GM21825 (cell line): Measurements from ENCODE around the gene ACVR1B.
"Not testable (repeated sequence)": the region's sequence is repeated elsewhere in the genome, so short reads cannot be mapped to it uniquely, and the experiment has no call there.

Source experiments
- ATAC-seq: cut with Tn5 transposase; IDR thresholded peaks from one replicate; pipeline ENCODE4 v1.9.1; 2021; ENCODE audit warnings: mild to moderate bottlenecking, moderate library complexity; ENCODE audit not compliant: unreplicated experiment

The ACVR1B gene

DNA sequence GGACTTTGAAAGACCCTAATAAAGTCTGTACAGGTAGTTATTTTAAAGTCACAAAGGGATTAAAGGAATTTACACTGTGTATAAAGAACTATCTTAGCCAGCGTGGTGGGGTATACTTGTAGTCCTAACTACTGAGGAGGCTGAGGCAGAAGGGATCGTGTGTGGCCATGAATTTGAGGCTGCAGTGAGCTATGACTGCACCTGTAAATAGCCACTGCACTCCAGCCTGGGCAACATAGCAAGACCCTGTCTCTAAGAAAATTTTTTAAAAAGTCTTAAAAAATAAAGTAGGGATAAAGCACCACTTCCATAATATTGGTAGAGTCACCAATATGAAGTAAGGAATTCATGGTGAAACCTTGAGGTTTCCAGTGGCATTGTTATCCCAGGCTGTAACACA, 18.1 kb downstream of the ACVR1B start:
- no peak for ATAC-seq

GRCh38 chr12:51970904-51971646, 19.6 kb downstream of the ACVR1B start:
- peak; percentile 88 for ATAC-seq

DNA sequence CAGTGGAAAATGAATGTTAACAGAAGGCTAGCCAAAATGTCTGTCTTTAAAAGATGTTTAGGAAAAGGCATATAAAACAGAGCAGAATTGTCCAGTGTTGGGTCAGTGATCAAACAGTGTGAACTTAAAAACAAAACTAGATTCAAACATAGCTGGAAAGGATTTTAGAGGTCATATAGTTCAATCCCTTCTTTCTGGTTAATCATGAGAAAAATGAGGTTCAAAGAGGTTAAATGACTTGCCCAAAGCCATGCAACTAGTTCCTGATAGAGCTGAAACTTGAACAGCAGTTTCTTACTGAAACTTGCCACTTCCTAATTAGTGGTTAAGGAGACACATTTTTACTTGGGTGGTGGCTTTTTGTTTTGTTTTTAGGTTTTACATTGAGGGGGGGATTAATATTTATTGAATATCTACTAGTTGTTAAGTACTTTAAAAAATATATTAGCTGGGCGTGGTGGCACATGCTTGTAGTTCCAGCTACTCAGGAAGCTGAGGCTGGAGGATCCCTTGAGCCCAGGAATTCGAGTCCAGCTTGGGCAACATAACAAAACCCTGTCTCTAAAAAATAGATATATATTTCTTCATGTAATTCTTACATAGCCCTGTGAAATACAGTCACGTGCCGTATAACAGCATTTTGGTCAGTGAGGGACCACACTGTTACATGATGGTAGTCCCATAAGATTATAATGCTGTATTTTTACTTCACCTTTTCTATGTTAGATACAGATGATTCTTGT, 20.4 kb downstream of the ACVR1B start:
- no peak for ATAC-seq

GRCh38 chr12:51972422-51972812, 20.9 kb downstream of the ACVR1B start:
- no peak for ATAC-seq

GRCh38 chr12:51972849-51973273, 21.4 kb downstream of the ACVR1B start:
- no peak for ATAC-seq

- no peak for ATAC-seq
Measured at GRCh38 chr12:51973560-51973959, 22.1 kb downstream of the ACVR1B start.

- no peak for ATAC-seq
Measured at GRCh38 chr12:51974646-51975045, 23.1 kb downstream of the ACVR1B start.

GRCh38 chr12:51975196-51975595, 23.7 kb downstream of the ACVR1B start:
- ATAC-seq = no peak

GRCh38 chr12:51976376-51977160, 25.1 kb downstream of the ACVR1B start:
- no peak for ATAC-seq

GRCh38 chr12:51977320-51977753, 25.8 kb downstream of the ACVR1B start:
- no peak for ATAC-seq

DNA sequence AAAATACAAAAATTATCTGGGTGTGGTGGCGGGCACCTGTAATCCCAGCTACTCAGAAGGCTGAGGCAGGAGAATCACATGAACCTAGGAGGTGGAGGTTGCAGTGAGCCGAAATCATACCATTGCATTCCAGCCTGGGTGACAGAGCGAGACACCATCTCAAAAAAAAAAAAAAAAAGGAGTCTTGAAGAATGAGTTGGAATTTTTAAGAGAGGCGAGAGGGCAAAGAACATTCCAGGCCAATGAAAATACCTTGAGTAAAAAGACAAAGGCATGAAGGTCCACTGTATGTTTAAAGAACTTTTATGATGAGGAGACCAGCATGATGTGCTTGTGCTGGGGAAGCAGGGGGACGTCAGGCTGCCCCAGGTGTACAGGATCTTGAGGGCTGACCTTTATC, 27.8 kb downstream of the ACVR1B start:
- not testable (repeated sequence) for ATAC-seq

DNA sequence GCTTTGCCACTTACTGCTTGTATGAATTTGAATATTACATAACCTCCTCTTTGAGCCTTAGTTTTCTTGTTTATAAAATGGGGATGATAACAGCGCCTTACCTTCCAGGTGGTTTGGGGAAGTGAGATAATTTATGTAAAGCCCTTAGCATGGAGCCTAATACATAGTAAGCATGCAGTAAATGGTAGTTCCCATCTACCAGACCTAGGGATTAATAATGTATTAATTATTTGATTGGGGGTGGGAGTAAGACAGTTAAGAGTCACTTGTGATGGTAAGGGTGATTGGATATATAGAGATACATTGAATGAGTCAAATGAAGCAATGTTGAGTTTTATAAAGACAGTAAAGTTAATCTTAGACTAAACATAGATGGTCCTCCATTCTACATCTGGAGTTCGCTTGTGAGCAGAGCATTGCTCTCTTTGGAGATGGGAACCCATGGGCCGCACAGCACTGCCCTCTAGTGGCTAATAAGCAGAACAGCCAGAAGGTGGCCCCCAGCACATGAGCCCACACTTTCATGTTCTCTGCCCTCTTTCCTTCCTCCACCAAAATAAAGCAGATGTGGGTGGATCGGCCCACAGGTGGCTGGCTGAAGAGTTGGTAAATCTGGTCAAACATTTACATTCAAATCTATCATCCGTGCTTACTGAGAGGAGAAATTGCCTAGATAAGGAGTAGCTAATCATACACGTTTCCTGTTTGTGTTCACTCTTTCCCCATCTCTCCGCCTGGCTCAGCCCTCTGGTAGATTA, 28.7 kb downstream of the ACVR1B start:
- ATAC-seq = peak; percentile 73

DNA sequence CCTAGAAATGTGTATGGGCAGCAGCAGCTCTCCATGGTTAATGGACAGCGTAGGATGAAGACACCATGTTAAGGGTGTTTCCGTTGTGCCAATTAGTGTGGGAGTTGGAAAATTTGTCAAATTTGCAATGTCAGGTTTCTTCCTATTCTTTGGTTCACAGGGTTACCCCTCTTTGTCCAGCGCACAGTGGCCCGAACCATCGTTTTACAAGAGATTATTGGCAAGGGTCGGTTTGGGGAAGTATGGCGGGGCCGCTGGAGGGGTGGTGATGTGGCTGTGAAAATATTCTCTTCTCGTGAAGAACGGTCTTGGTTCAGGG, 29.3 kb downstream of the ACVR1B start:
- no peak for ATAC-seq

- ATAC-seq = no peak
Measured at GRCh38 chr12:51984657-51985056, 33.2 kb downstream of the ACVR1B start.

DNA sequence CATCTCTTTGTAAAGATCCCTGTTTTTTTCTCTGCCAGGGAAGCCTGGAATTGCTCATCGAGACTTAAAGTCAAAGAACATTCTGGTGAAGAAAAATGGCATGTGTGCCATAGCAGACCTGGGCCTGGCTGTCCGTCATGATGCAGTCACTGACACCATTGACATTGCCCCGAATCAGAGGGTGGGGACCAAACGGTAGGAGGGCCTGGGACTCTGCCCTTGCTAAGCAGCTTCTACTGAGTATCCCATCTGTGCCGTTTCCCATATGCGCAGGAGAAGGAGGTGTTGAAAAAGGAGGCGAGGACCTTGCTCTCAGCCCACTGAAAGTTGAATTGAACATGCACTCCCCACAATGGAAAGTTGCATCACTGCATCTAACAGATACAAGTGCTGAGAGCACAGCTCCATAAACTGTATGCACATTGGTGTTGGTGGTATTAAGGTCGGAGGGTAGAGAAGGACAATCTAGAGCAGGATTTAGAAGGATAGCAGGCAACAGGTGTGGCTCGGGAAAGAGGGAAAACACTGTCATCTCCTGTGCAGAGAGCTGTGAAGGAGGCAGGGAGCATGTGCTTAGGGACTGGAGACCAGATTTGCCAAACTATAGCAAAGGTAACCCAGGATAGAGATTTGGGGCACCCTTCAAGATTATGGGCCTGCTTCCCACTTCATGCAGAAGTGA, 33.8 kb downstream of the ACVR1B start:
- ATAC-seq = no peak

- no peak for ATAC-seq
Measured at GRCh38 chr12:51986834-51987233, 35.3 kb downstream of the ACVR1B start.

DNA sequence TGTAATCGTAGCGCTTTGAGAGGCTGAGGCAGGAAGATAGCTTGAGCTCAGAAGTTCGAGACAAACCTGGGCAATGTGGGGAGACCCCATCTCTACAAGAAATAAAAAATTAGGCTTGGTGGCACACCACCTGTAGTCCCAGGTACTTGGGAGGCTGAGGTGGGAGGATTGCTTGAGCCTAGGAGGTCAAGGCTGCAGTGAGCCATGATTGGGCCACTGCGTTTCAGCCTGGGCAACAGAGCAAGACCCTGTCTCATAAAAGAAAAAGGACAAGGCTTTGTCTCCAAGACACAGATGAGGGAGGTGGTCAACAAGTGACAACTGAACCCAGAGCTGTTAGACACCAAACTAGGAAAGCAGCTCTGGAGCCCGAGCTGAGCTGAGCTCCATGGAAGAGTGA, 40.7 kb downstream of the ACVR1B start:
- no peak for ATAC-seq

DNA sequence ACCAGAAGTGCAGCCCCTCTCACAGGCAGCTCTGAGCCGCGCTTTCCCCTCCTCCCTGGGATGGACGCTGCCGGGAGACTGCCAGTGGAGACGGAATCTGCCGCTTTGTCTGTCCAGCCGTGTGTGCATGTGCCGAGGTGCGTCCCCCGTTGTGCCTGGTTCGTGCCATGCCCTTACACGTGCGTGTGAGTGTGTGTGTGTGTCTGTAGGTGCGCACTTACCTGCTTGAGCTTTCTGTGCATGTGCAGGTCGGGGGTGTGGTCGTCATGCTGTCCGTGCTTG, 43.0 kb downstream of the ACVR1B start:
- ATAC-seq = no peak

GRCh38 chr12:51994959-51995358, 43.5 kb downstream of the ACVR1B start:
- no peak for ATAC-seq

DNA sequence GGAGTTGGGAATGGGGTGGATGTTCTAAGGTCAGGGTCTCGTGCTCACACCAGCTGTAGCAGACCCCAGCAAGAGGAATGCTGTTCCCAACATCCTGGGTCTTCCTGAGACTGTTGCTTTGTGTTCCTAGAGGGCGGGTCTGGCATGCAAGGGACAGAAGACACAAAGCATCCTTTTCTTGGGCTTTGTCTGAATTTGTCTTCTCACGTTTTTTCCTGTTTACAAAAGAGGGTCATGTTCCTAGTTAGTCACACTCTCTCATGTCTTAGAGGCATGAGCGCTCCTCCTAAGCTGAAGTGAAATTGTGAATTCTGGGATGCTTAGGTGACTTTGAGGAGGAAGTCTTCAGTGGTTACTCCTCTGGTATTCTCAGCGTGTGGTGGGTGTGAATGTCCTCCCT, 45.6 kb downstream of the ACVR1B start:
- no peak for ATAC-seq
